ENCODE results near the gene VAPB.

Gene VAPB

DNA sequence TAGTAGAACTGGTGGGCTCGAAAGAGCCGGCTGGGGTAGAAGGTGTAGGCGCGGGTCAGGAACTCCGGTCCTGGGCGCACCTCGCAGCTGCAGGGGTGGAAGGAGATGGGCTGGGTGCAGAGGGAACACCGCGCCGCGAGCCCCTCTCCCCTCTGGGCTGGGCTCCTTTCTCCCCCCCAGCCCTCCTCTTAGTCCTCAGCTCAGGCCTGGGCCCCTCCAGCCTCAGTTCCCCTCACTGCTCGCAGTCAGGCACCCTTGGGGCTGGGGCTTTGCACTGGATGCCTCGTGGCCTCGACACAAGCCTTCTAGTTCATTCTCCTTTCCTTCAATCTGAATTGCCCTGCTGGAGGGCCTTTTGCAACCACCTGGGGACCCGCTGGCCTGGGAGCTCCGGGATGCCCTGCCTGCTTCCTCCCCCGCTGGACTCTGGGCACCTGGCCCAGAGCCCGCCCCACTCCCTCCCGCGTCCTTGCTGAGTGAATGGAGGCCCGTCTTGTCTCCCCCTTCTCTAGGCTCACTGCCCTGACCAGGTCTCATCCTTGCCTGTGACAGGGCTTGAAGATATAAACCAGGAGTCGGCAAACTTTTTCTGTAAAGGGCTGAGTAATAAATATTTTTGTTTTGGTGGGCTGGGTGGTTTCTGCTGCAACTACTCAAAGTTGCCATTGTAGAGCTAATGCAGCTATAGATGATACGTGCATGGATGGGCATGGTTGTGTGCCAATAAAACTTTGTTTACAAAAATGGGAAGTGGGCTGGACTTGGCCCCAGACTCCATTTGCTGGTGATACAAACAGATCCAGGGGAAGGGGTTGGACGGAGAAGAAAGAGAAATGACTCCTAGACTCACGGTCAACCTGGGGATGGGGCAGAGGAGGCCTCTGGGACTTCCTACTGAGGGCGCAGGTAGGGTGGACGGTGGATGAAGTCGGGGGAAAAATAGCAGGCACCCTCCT lies 78.8 kb downstream of the VAPB start:
- Histone ChIP-seq H3K27ac (ENCODE audit: low read length) (no peak overlapping the region), H3K9me3 (ENCODE audit: insufficient read depth, low read depth, low read length) (no peaks in the 10 kb centered on the region), H3K9ac (ENCODE audit: low read depth, low read length) (no peak overlapping the region), H3K4me3 (ENCODE audit: low read length) (no peak overlapping the region), H3K4me1 (ENCODE audit: insufficient read depth, low read length) (no peaks in the 10 kb centered on the region), H3K27me3 (ENCODE audit: insufficient read depth, low read length) (no peaks in the 10 kb centered on the region), H3K36me3 (ENCODE audit: insufficient read depth, low read depth, low read length) (no peaks in the 10 kb centered on the region)

GRCh38 chr20:58469616-58470015 lies 80.6 kb downstream of the VAPB start:
- Histone ChIP-seq H3K27me3 (ENCODE audit: insufficient read depth, low read length) (no peaks in the 10 kb centered on the region), H3K4me1 (ENCODE audit: insufficient read depth, low read length) (no peaks in the 10 kb centered on the region), H3K36me3 (ENCODE audit: insufficient read depth, low read depth, low read length) (no peaks in the 10 kb centered on the region), H3K4me3 (ENCODE audit: low read length) (no peak overlapping the region), H3K27ac (ENCODE audit: low read length) (no peak overlapping the region), H3K9me3 (ENCODE audit: insufficient read depth, low read depth, low read length) (no peaks in the 10 kb centered on the region; the same call in 1 of the 2 replicates), H3K9ac (ENCODE audit: low read depth, low read length) (no peak overlapping the region)

GRCh38 chr20:58470336-58471192 lies 81.5 kb downstream of the VAPB start:
- Histone ChIP-seq H3K27ac (ENCODE audit: low read length) (no peak overlapping the region), H3K9me3 (ENCODE audit: insufficient read depth, low read depth, low read length) (no peaks in the 10 kb centered on the region; the same call in 1 of the 2 replicates), H3K9ac (ENCODE audit: low read depth, low read length) (no peak overlapping the region), H3K27me3 (ENCODE audit: insufficient read depth, low read length) (no peaks in the 10 kb centered on the region), H3K4me1 (ENCODE audit: insufficient read depth, low read length) (no peaks in the 10 kb centered on the region), H3K36me3 (ENCODE audit: insufficient read depth, low read depth, low read length) (no peaks in the 10 kb centered on the region), H3K4me3 (ENCODE audit: low read length) (no peak overlapping the region)

- Histone ChIP-seq H3K4me1 (ENCODE audit: insufficient read depth, low read length) (no peaks in the 10 kb centered on the region), H3K36me3 (ENCODE audit: insufficient read depth, low read depth, low read length) (no peaks in the 10 kb centered on the region), H3K4me3 (ENCODE audit: low read length) (no peak overlapping the region)
These were observed 82.5 kb downstream of the VAPB start for GRCh38 chr20:58471193-58472164.

GRCh38 chr20:58472273-58473018 lies 83.4 kb downstream of the VAPB start:
- H3K4me1 ChIP-seq (ENCODE audit: insufficient read depth, low read length): no peaks in the 10 kb centered on the region
- H3K36me3 ChIP-seq (ENCODE audit: insufficient read depth, low read depth, low read length): no peaks in the 10 kb centered on the region
- no peak overlapping the region for H3K4me3 ChIP-seq (ENCODE audit: low read length)
- no peaks in the 10 kb centered on the region; the same call in 1 of the 2 replicates for H3K9me3 ChIP-seq (ENCODE audit: insufficient read depth, low read depth, low read length)
- no peak overlapping the region for H3K9ac ChIP-seq (ENCODE audit: low read depth, low read length)
- H3K27me3 ChIP-seq (ENCODE audit: insufficient read depth, low read length): no peaks in the 10 kb centered on the region
- no peak overlapping the region for H3K27ac ChIP-seq (ENCODE audit: low read length)

More at GRCh38 chr20:58471193-58472164, 82.5 kb downstream of the VAPB start:
- Histone ChIP-seq H3K9ac (ENCODE audit: low read depth, low read length) (no peak overlapping the region), H3K9me3 (ENCODE audit: insufficient read depth, low read depth, low read length) (no peaks in the 10 kb centered on the region; the same call in 1 of the 2 replicates), H3K27ac (ENCODE audit: low read length) (no peak overlapping the region), H3K27me3 (ENCODE audit: insufficient read depth, low read length) (no peaks in the 10 kb centered on the region)

GRCh38 chr20:58473453-58474425 lies 84.7 kb downstream of the VAPB start:
- Histone ChIP-seq H3K9ac (ENCODE audit: low read depth, low read length) (no peak overlapping the region), H3K36me3 (ENCODE audit: insufficient read depth, low read depth, low read length) (no peaks in the 10 kb centered on the region), H3K4me1 (ENCODE audit: insufficient read depth, low read length) (no peaks in the 10 kb centered on the region), H3K27ac (ENCODE audit: low read length) (no peak overlapping the region), H3K4me3 (ENCODE audit: low read length) (no peak overlapping the region), H3K27me3 (ENCODE audit: insufficient read depth, low read length) (no peaks in the 10 kb centered on the region), H3K9me3 (ENCODE audit: insufficient read depth, low read depth, low read length) (peaks cover 9% of the 10 kb centered on the region)

GRCh38 chr20:58475466-58475865 lies 86.4 kb downstream of the VAPB start:
- Histone ChIP-seq H3K36me3 (ENCODE audit: insufficient read depth, low read depth, low read length) (no peaks in the 10 kb centered on the region), H3K27ac (ENCODE audit: low read length) (no peak overlapping the region), H3K4me3 (ENCODE audit: low read length) (no peak overlapping the region), H3K4me1 (ENCODE audit: insufficient read depth, low read length) (no peaks in the 10 kb centered on the region), H3K27me3 (ENCODE audit: insufficient read depth, low read length) (no peaks in the 10 kb centered on the region), H3K9ac (ENCODE audit: low read depth, low read length) (no peak overlapping the region), H3K9me3 (ENCODE audit: insufficient read depth, low read depth, low read length) (peaks cover 9% of the 10 kb centered on the region)

GRCh38 chr20:58478141-58478805 lies 89.2 kb downstream of the VAPB start:
- no peaks in the 10 kb centered on the region for H3K36me3 ChIP-seq (ENCODE audit: insufficient read depth, low read depth, low read length)
- H3K4me3 ChIP-seq (ENCODE audit: low read length): no peak overlapping the region
- H3K9me3 ChIP-seq (ENCODE audit: insufficient read depth, low read depth, low read length): peaks cover 9% of the 10 kb centered on the region
- H3K27me3 ChIP-seq (ENCODE audit: insufficient read depth, low read length): no peaks in the 10 kb centered on the region; the same call in 1 of the 2 replicates
- no peak overlapping the region for H3K27ac ChIP-seq (ENCODE audit: low read length)
- H3K4me1 ChIP-seq (ENCODE audit: insufficient read depth, low read length): peaks cover 7% of the 10 kb centered on the region; the same call in 1 of the 2 replicates
- H3K9ac ChIP-seq (ENCODE audit: low read depth, low read length): no peak overlapping the region

- Histone ChIP-seq H3K27ac (ENCODE audit: low read length) (no peak overlapping the region), H3K4me1 (ENCODE audit: insufficient read depth, low read length) (peaks cover 7% of the 10 kb centered on the region; the same call in 1 of the 2 replicates), H3K4me3 (ENCODE audit: low read length) (no peak overlapping the region), H3K9ac (ENCODE audit: low read depth, low read length) (no peak overlapping the region), H3K36me3 (ENCODE audit: insufficient read depth, low read depth, low read length) (no peaks in the 10 kb centered on the region), H3K9me3 (ENCODE audit: insufficient read depth, low read depth, low read length) (peaks cover 9% of the 10 kb centered on the region), H3K27me3 (ENCODE audit: insufficient read depth, low read length) (no peaks in the 10 kb centered on the region; the same call in 1 of the 2 replicates)
These were observed 90.9 kb downstream of the VAPB start for GRCh38 chr20:58479726-58480440.
